Lower lobe of right lung (tissue), 2 donors: Measurements from ENCODE around the gene TRIM65. TPM values are rescaled to one million over a fixed set of nuclear protein-coding genes. Genes with fewer than 3 reads are reported as not detected.
A peak's percentile ranks its signal among the peaks of the same experiment; 100 is the strongest.

ENCODE experiments used
- ATAC-seq, 2 donors: fragments of 200-7000 bp; cut with Tn5 transposase; one replicate each; pipeline ENCODE4 v1.9.1; 2020 to 2022; ENCODE audit warnings: mild to moderate bottlenecking in 2 of 2, moderate library complexity in 2 of 2
- DNase-seq: peaks from one replicate; pipeline ENCODE4 v3.0.0-alpha.2; 2020
- H3K27ac ChIP-seq: fragments of 200-600 bp; one replicate; pipeline ENCODE4 v1.8.0; 2022
- H3K27me3 ChIP-seq: fragments of 200-600 bp; one replicate; pipeline ENCODE4 v1.8.0; 2022; ENCODE audit warnings: low read depth
- H3K36me3 ChIP-seq: fragments of 200-600 bp; one replicate; pipeline ENCODE4 v1.8.0; 2022; ENCODE audit warnings: mild to moderate bottlenecking
- H3K4me1 ChIP-seq: fragments of 200-600 bp; one replicate; pipeline ENCODE4 v1.8.0; 2022
- H3K4me3 ChIP-seq: fragments of 200-600 bp; one replicate; pipeline ENCODE4 v1.8.0; 2022; ENCODE audit warnings: mild to moderate bottlenecking
- H3K9me3 ChIP-seq: fragments of 200-600 bp; one replicate; pipeline ENCODE4 v1.8.0; 2022
- intact Hi-C: fragments of 100-400 bp; cut with DNase I; formaldehyde crosslinking; loops from one replicate; pipeline ENCODE4 v1.11.0; 2022
- total RNA-seq: library from RNA; stranded (reverse); fragmentation: NEBNext Ultra II Directional; extraction: Animal tissue kit (Norgen Biotek cat#: 25700); gene quantifications from one replicate; pipeline ENCODE4 v1.2.1, GENCODE V29; 2021
- TF ChIP-seq, protein P1 (sequence below): fragments of 200-600 bp; IDR thresholded peaks from one replicate; pipeline ENCODE4 v1.8.0; 2022; ENCODE audit warnings: antibody characterized with exemption, mild to moderate bottlenecking
- donor health status: DM: no; HTN: yes; CAD: no; lungs with severe emphysema.

The TRIM65 gene
- total RNA-seq, 1 donor from 2014 or later, result 32.4 TPM

GRCh38 chr17:75940727-75941441 lies 44.1 kb upstream of the TRIM65 start, which contains the start of gene FBF1:
Gene FBF1 (minus strand): TSS chr17:75941042. CDS start chr17:75938149, 2,893 bp downstream.
- TF ChIP-seq, protein P1, sequence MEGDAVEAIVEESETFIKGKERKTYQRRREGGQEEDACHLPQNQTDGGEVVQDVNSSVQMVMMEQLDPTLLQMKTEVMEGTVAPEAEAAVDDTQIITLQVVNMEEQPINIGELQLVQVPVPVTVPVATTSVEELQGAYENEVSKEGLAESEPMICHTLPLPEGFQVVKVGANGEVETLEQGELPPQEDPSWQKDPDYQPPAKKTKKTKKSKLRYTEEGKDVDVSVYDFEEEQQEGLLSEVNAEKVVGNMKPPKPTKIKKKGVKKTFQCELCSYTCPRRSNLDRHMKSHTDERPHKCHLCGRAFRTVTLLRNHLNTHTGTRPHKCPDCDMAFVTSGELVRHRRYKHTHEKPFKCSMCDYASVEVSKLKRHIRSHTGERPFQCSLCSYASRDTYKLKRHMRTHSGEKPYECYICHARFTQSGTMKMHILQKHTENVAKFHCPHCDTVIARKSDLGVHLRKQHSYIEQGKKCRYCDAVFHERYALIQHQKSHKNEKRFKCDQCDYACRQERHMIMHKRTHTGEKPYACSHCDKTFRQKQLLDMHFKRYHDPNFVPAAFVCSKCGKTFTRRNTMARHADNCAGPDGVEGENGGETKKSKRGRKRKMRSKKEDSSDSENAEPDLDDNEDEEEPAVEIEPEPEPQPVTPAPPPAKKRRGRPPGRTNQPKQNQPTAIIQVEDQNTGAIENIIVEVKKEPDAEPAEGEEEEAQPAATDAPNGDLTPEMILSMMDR, result peak; percentile 24
- Histone ChIP-seq H3K4me3 (peak within 1 kb of the TSS; percentile 90), H3K4me1 (peaks cover 12% of the 10 kb centered on the region), H3K36me3 (peaks cover 13% of the 10 kb centered on the region), H3K9me3 (no peaks in the 10 kb centered on the region), H3K27ac (peak within 1 kb of the TSS; percentile 86), H3K27me3 (no peaks in the 10 kb centered on the region)
- ATAC-seq, result peak; percentile 99
- peak; percentile 97 for DNase-seq
- intact Hi-C loops, result no loop called here

GRCh38 chr17:75937652-75938051 lies 40.9 kb upstream of the TRIM65 start:
- Histone ChIP-seq H3K4me3 (no peak overlapping the region), H3K9me3 (no peaks in the 10 kb centered on the region), H3K27ac (no peak overlapping the region), H3K4me1 (peaks cover 12% of the 10 kb centered on the region), H3K36me3 (no peaks in the 10 kb centered on the region), H3K27me3 (no peaks in the 10 kb centered on the region)
- DNase-seq (no peak), ATAC-seq (no peak)
- TF ChIP-seq, protein P1, result no peak
- intact Hi-C loops, result no loop called here

DNA sequence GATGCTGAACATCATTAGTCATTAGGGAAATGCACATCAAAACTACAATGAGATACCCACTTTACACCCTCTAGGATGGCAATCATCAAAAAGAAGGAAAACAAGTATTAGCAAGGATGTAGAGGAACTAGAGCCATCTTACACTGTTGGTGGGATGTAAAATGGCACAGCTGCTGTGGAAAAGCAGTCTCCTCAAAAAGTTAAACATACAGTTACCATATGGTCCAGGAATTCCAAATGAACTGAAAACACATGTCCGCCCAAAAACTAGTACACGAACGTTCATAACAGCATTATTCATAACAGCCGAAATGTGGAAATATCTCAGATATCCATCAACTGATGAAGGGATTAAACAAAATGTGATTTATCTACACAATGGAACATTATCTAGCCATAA lies 37.1 kb upstream of the TRIM65 start:
- TF ChIP-seq, protein P1, result no peak
- intact Hi-C loops, result no loop called here

GRCh38 chr17:75932852-75933251 lies 36.1 kb upstream of the TRIM65 start:
- Histone ChIP-seq H3K4me3 (no peak overlapping the region), H3K36me3 (no peaks in the 10 kb centered on the region), H3K4me1 (no peaks in the 10 kb centered on the region), H3K27ac (no peak overlapping the region), H3K27me3 (no peaks in the 10 kb centered on the region), H3K9me3 (no peaks in the 10 kb centered on the region)
- TF ChIP-seq, protein P1, result no peak
- intact Hi-C loops, result no loop called here
- ATAC-seq, result no peak
- DNase-seq, result no peak

More for the DNA sequence above, 37.1 kb upstream of the TRIM65 start:
- Histone ChIP-seq H3K27ac (no peak overlapping the region), H3K4me3 (no peak overlapping the region), H3K9me3 (no peaks in the 10 kb centered on the region), H3K36me3 (no peaks in the 10 kb centered on the region), H3K4me1 (no peaks in the 10 kb centered on the region), H3K27me3 (no peaks in the 10 kb centered on the region)
- no peak for ATAC-seq
- DNase-seq, result no peak

- intact Hi-C loops, result no loop called here
- Histone ChIP-seq H3K4me1 (peaks cover 8% of the 10 kb centered on the region), H3K27ac (no peak overlapping the region), H3K4me3 (no peak overlapping the region), H3K9me3 (no peaks in the 10 kb centered on the region), H3K27me3 (no peaks in the 10 kb centered on the region), H3K36me3 (peaks cover 4% of the 10 kb centered on the region)
- DNase-seq (no peak), ATAC-seq (no peak)
- TF ChIP-seq, protein P1, result no peak
These were observed 34.3 kb upstream of the TRIM65 start for GRCh38 chr17:75931062-75931461.
